ENCODE measurements around the gene CRYBB1.

Gene CRYBB1

DNA sequence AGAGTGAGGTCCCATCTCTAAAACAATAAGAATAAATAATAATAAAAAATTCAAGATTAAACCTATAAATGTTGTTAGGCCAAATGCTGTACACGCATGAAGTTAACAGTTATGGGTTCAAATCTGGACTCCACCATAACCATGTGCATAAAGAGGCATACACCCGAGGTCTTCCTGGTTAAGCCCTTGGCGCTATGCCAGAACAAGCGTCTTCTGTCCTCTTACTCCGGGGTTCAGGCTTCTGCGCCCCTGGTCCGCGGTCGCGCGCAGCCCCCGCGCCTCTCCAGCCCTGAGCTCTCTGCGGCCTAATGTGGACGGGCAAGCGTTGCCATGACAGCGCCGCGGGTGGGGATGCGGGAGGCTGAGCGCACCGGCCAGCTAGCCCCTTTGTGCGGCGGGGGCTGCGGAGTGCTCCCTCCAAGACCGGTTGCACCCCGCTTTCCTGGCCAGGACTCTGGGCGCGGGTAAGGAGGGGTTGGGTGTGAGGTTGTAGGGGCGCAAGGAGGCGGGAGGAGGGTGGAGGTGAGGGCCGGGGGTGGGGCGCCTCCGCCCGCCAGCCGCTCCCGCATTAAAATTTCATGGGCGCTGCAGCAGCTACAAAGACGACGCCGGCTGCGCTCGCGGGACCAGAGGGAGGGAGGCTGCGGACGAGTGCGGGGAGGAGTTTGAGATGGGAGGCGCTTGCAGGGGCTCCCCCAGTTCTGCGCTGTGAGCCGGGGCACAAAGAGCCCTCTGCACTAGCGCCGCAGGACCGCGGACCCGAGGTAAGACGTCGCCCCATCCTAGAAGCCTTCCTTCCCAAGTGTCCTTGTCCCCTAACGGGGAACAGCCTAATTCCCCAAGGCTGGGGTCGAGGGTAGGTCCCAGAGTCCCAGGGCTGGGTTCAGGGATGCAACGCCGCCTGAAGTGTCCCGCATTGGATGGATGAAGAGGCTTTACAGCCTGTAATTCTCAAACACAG is 39.3 kb upstream of the CRYBB1 start, which contains the start of gene MIAT:
MIAT (plus strand) TSS at position 698 of the 961 bp plus-strand sequence.
- TF ChIP-seq SIN3A (IDR thresholded peaks at IDR 0.05; ENCODE audit: borderline replicate concordance, insufficient read depth, low read length) (no peak), TAF1 (IDR thresholded peaks at IDR 0.05; ENCODE audit: borderline replicate concordance, insufficient read depth, low read length) (no peak), FOXP2 (optimal IDR thresholded peaks at IDR 0.05; ENCODE audit: borderline replicate concordance, extremely low read depth, extremely low read length, insufficient read depth) (no peak)
- TF ChIP-seq, protein P1, sequence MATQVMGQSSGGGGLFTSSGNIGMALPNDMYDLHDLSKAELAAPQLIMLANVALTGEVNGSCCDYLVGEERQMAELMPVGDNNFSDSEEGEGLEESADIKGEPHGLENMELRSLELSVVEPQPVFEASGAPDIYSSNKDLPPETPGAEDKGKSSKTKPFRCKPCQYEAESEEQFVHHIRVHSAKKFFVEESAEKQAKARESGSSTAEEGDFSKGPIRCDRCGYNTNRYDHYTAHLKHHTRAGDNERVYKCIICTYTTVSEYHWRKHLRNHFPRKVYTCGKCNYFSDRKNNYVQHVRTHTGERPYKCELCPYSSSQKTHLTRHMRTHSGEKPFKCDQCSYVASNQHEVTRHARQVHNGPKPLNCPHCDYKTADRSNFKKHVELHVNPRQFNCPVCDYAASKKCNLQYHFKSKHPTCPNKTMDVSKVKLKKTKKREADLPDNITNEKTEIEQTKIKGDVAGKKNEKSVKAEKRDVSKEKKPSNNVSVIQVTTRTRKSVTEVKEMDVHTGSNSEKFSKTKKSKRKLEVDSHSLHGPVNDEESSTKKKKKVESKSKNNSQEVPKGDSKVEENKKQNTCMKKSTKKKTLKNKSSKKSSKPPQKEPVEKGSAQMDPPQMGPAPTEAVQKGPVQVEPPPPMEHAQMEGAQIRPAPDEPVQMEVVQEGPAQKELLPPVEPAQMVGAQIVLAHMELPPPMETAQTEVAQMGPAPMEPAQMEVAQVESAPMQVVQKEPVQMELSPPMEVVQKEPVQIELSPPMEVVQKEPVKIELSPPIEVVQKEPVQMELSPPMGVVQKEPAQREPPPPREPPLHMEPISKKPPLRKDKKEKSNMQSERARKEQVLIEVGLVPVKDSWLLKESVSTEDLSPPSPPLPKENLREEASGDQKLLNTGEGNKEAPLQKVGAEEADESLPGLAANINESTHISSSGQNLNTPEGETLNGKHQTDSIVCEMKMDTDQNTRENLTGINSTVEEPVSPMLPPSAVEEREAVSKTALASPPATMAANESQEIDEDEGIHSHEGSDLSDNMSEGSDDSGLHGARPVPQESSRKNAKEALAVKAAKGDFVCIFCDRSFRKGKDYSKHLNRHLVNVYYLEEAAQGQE (IDR thresholded peaks at IDR 0.05; ENCODE audit: insufficient read depth in 1 of 2, low read depth in 2 of 2, low read length in 2 of 2) = no peak

DNA sequence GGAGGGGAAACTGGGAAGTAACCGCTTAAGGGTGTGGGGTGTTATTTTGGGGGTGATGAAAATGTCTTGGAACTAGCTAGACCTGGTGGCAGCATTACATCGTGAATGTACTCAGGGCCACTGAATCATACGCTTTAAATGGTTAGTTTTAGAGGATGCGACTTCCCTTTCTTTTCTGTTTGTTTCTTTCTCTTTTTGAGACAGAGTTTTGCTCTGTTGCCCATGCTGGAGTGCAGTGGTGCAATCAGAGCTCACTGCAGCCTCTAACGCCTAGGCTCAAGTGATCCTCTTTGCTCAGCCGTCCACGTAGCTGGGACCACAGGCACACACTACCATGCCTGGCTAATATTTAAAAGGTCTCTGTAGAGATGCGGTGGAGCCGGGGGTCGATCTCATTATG is 34.0 kb upstream of the CRYBB1 start:
- TF ChIP-seq FOXP2 (optimal IDR thresholded peaks at IDR 0.05; ENCODE audit: borderline replicate concordance, extremely low read depth, extremely low read length, insufficient read depth) (no peak), SIN3A (IDR thresholded peaks at IDR 0.05; ENCODE audit: borderline replicate concordance, insufficient read depth, low read length) (no peak), TAF1 (IDR thresholded peaks at IDR 0.05; ENCODE audit: borderline replicate concordance, insufficient read depth, low read length) (no peak), POLR2AphosphoS5 (IDR thresholded peaks at IDR 0.05; ENCODE audit: low read depth, low read length) (no peak)
- TF ChIP-seq, protein P1 (IDR thresholded peaks at IDR 0.05; ENCODE audit: insufficient read depth in 1 of 2, low read depth in 2 of 2, low read length in 2 of 2) = no peak

DNA sequence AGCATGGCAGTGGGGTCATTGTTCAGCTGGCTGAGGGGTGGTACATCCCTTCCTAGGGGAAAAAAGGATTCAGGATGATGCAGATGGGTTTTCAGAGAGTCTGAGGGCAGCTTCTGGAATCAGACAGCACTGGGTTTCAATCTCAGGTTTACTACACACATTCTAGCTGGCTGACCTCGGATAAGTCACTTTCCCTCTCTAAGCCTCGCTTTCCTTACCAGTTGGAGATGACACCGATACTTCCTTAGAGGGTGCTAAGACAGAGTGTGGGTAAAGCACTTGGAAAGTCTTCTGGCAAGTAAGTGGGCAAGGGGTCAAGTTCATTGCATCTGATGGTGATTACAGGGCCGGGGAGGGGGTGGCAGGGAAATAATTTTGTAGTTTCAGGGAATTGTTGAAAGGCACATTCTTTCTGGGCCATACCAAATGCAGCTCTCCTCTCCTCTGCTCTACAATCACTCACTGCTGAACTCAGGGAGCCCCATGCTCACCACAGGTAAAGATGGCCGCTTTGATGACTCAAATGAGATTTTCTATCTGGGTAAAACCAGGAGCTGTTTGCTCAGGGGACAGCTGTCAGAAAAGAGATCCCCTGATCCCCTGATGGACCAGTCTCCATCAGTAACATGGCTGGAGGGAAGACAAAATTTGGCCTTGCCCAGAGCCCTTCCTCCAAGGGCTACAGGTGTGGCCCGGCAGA is 33.0 kb upstream of the CRYBB1 start:
- TF ChIP-seq SIN3A (IDR thresholded peaks at IDR 0.05; ENCODE audit: borderline replicate concordance, insufficient read depth, low read length) (no peak), FOXP2 (optimal IDR thresholded peaks at IDR 0.05; ENCODE audit: borderline replicate concordance, extremely low read depth, extremely low read length, insufficient read depth) (no peak), TAF1 (IDR thresholded peaks at IDR 0.05; ENCODE audit: borderline replicate concordance, insufficient read depth, low read length) (no peak), POLR2AphosphoS5 (IDR thresholded peaks at IDR 0.05; ENCODE audit: low read depth, low read length) (no peak)
- TF ChIP-seq, protein P1 (IDR thresholded peaks at IDR 0.05; ENCODE audit: insufficient read depth in 1 of 2, low read depth in 2 of 2, low read length in 2 of 2) = no peak

DNA sequence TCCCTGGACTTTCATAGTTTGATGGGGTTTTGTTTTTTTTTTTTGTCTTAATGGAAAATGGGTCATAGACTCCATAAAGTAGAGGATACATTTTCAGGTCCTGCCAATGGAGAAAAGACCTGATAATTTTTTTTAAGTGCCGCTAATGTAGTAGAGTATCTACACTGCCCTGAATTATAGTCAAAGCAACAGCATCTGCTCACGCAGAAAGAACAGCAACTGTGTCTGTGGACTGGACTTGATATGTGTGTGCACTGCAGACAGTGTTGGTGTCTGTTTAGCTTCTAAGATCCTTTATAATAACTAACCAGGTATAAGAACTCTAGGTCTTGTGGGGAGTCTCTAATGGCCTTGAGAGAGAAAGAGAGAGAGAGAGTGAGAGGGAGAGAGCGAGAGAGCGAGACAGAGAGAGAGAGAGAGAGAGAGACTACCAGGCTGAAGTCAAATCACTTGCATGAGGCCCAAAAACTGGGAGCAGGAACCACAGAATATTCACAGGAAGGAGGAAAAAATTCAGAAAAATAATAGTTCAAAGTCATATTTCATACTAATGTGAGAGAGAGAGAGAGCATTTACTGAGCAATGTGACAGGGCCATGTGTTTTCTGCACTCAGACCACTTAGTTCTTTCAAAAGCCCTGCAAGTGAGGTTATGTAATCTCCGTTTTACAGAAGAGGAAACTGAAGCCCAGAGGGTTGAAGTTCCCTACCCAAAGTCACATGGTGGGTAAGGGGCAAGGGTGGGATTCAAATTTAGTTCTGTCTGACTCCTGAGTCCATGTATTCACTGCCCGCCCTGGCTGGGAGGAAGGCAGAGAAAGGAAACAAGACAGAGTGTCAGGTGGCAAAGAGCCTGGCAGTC is 30.9 kb upstream of the CRYBB1 start:
- no peak for TF ChIP-seq SIN3A (IDR thresholded peaks at IDR 0.05; ENCODE audit: borderline replicate concordance, insufficient read depth, low read length)
- TF ChIP-seq TAF1 (IDR thresholded peaks at IDR 0.05; ENCODE audit: borderline replicate concordance, insufficient read depth, low read length) = no peak
- TF ChIP-seq, protein P1 (IDR thresholded peaks at IDR 0.05; ENCODE audit: insufficient read depth in 1 of 2, low read depth in 2 of 2, low read length in 2 of 2) = no peak
- TF ChIP-seq FOXP2 (optimal IDR thresholded peaks at IDR 0.05; ENCODE audit: borderline replicate concordance, extremely low read depth, extremely low read length, insufficient read depth) = no peak

All from PFSK-1 (cell line).